GM12878 (cell line): ENCODE measurements around the gene SNRPD2. TPM values are rescaled to one million over a fixed set of nuclear protein-coding genes. Genes with fewer than 3 reads are reported as not detected.

Experiments used
- BHLHE40 ChIP-seq, 2 experiments: fragments of 450-650 bp in 1 of 2; IDR thresholded peaks; 2 replicates each; pipeline ENCODE4 v1.6.1; 2011 to 2017; ENCODE audit warnings: low read depth in 2 of 2, borderline replicate concordance in 1 of 2, improper control_type of control experiment in 1 of 2, low read length in 1 of 2, mild to moderate bottlenecking in 1 of 2
- BRCA1 ChIP-seq: IDR thresholded peaks from 2 replicates; pipeline ENCODE4 v1.6.1; 2011; ENCODE audit warnings: low read depth, low read length, improper control_type of control experiment
- CHD4 ChIP-seq: fragments of 200-600 bp; sonication (generic); IDR thresholded peaks from 2 replicates; pipeline ENCODE4 v1.6.1; 2016; ENCODE audit warnings: mild to moderate bottlenecking
- CREB1 ChIP-seq: IDR thresholded peaks from 2 replicates; pipeline ENCODE4 v1.6.1; 2012; ENCODE audit warnings: low read depth, mild to moderate bottlenecking, inconsistent platforms
- E2F8 ChIP-seq: fragments of 450-650 bp; IDR thresholded peaks from 2 replicates; pipeline ENCODE4 v1.6.1; 2018; ENCODE audit warnings: mild to moderate bottlenecking, low read depth, moderate library complexity; ENCODE audit not compliant: partially characterized antibody
- ELK1 ChIP-seq: IDR thresholded peaks from 2 replicates; pipeline ENCODE4 v1.6.1; 2012; ENCODE audit warnings: low read depth, low read length, improper control_type of control experiment
- KDM1A ChIP-seq: fragments of 200-600 bp; sonication (generic); IDR thresholded peaks from 2 replicates; pipeline ENCODE4 v1.6.1; 2016; ENCODE audit warnings: borderline replicate concordance
- MEF2A ChIP-seq: IDR thresholded peaks from 2 replicates; pipeline ENCODE4 v1.6.1; 2011; ENCODE audit warnings: low read depth, mild to moderate bottlenecking, low read length, moderate library complexity; ENCODE audit not compliant: insufficient read depth
- MYC ChIP-seq: IDR thresholded peaks from 2 replicates; pipeline ENCODE4 v1.6.1; 2011; ENCODE audit warnings: mild to moderate bottlenecking, low read length, moderate library complexity, inconsistent platforms; ENCODE audit not compliant: insufficient read depth, insufficient replicate concordance, insufficient read length, severe bottlenecking
- PAX8 ChIP-seq: fragments of 450-650 bp; IDR thresholded peaks from 2 replicates; pipeline ENCODE4 v1.6.1; 2017; ENCODE audit warnings: mild to moderate bottlenecking, moderate library complexity
- POLR2AphosphoS5 ChIP-seq: IDR thresholded peaks from 2 replicates; pipeline ENCODE4 v1.6.1; 2011; ENCODE audit warnings: mild to moderate bottlenecking, low read length, inconsistent platforms
- RBBP5 ChIP-seq: fragments of 200-600 bp; sonication (generic); conservative IDR thresholded peaks from 2 replicates; pipeline ENCODE4 v1.6.1; 2016
- SMAD5 ChIP-seq: IDR thresholded peaks from 2 replicates; pipeline ENCODE4 v1.6.1; 2016; ENCODE audit warnings: antibody characterized with exemption, low read depth
- SPI1 ChIP-seq: IDR thresholded peaks from 2 replicates; pipeline ENCODE4 v1.6.1; 2011; ENCODE audit warnings: low read depth, mild to moderate bottlenecking, low read length, moderate library complexity, borderline replicate concordance; ENCODE audit not compliant: insufficient read depth
- TAF1 ChIP-seq: IDR thresholded peaks from 2 replicates; pipeline ENCODE4 v1.6.1; 2011; ENCODE audit warnings: mild to moderate bottlenecking, low read depth, low read length, borderline replicate concordance
- polyA plus RNA-seq, 11 experiments: library from polyadenylated mRNA; depleted of rRNA in 4 of 11; unstranded in 6 of 11; stranded (reverse) in 5 of 11; fragments of >200 nt; fragmentation: Nextera tagmentation in 4 of 11; fragmentation: Illumina TruSeq in 1 of 11; extraction: Ambion mirVana in 4 of 11; extraction: Trizol in 1 of 11; gene quantifications; 1 replicate in 1 of 11; 2 replicates in 10 of 11; pipeline versions ENCODE4 v1.2.1 to v1.2.3, GENCODE V29; 2011 to 2016; ENCODE audit warnings: inconsistent platforms in 2 of 11, missing spikeins in 2 of 11, low read depth in 1 of 11
- total RNA-seq, 4 experiments: library from RNA; depleted of rRNA in 3 of 4; stranded (reverse); fragments of >200 nt in 3 of 4; fragmentation: Illumina TruSeq in 1 of 4; extraction: Trizol in 1 of 4; gene quantifications; 2 replicates each; pipeline versions ENCODE4 v1.2.1 to v1.2.3, GENCODE V29; 2013 to 2021
- TF ChIP-seq, protein P1 (sequence below): fragments of 450-650 bp; IDR thresholded peaks from 2 replicates; pipeline ENCODE4 v1.6.1; 2016; ENCODE audit warnings: mild to moderate bottlenecking, moderate library complexity, borderline replicate concordance
- TF ChIP-seq, protein P2 (sequence below): IDR thresholded peaks from 2 replicates; pipeline ENCODE4 v1.6.1; 2012; ENCODE audit warnings: low read depth, low read length, improper control_type of control experiment
- TF ChIP-seq, protein P3 (sequence below): fragments of 450-650 bp; IDR thresholded peaks from 2 replicates; pipeline ENCODE4 v1.6.1; 2016; ENCODE audit warnings: mild to moderate bottlenecking

The SNRPD2 gene
- total and polyA plus RNA-seq, 10 of the 15 experiments (the other 5 are each of a cell fraction or from before 2014, with no cell fraction given): 526 to 3,621 (median 951) TPM

- TF ChIP-seq E2F8: no peak
- TF ChIP-seq, protein P1, sequence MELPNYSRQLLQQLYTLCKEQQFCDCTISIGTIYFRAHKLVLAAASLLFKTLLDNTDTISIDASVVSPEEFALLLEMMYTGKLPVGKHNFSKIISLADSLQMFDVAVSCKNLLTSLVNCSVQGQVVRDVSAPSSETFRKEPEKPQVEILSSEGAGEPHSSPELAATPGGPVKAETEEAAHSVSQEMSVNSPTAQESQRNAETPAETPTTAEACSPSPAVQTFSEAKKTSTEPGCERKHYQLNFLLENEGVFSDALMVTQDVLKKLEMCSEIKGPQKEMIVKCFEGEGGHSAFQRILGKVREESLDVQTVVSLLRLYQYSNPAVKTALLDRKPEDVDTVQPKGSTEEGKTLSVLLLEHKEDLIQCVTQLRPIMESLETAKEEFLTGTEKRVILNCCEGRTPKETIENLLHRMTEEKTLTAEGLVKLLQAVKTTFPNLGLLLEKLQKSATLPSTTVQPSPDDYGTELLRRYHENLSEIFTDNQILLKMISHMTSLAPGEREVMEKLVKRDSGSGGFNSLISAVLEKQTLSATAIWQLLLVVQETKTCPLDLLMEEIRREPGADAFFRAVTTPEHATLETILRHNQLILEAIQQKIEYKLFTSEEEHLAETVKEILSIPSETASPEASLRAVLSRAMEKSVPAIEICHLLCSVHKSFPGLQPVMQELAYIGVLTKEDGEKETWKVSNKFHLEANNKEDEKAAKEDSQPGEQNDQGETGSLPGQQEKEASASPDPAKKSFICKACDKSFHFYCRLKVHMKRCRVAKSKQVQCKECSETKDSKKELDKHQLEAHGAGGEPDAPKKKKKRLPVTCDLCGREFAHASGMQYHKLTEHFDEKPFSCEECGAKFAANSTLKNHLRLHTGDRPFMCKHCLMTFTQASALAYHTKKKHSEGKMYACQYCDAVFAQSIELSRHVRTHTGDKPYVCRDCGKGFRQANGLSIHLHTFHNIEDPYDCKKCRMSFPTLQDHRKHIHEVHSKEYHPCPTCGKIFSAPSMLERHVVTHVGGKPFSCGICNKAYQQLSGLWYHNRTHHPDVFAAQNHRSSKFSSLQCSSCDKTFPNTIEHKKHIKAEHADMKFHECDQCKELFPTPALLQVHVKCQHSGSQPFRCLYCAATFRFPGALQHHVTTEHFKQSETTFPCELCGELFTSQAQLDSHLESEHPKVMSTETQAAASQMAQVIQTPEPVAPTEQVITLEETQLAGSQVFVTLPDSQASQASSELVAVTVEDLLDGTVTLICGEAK: no peak
- TF ChIP-seq BHLHE40 (IDR thresholded peaks at IDR 0.05; ENCODE audit: borderline replicate concordance in 1 of 2, low read depth in 2 of 2, low read length in 1 of 2): no peak
- TF ChIP-seq PAX8: no peak
- TF ChIP-seq, protein P2, sequence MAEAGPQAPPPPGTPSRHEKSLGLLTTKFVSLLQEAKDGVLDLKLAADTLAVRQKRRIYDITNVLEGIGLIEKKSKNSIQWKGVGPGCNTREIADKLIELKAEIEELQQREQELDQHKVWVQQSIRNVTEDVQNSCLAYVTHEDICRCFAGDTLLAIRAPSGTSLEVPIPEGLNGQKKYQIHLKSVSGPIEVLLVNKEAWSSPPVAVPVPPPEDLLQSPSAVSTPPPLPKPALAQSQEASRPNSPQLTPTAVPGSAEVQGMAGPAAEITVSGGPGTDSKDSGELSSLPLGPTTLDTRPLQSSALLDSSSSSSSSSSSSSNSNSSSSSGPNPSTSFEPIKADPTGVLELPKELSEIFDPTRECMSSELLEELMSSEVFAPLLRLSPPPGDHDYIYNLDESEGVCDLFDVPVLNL: no peak
- TF ChIP-seq SMAD5: no peak
- no peak for TF ChIP-seq MEF2A
- TF ChIP-seq ELK1: no peak
- TF ChIP-seq CHD4: peak; percentile 97; the same call in 1 of the 2 replicates
- no peak for TF ChIP-seq SPI1
- TF ChIP-seq, protein P3, sequence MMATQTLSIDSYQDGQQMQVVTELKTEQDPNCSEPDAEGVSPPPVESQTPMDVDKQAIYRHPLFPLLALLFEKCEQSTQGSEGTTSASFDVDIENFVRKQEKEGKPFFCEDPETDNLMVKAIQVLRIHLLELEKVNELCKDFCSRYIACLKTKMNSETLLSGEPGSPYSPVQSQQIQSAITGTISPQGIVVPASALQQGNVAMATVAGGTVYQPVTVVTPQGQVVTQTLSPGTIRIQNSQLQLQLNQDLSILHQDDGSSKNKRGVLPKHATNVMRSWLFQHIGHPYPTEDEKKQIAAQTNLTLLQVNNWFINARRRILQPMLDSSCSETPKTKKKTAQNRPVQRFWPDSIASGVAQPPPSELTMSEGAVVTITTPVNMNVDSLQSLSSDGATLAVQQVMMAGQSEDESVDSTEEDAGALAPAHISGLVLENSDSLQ: peak; percentile 13; the same call in 1 of the 2 replicates
- no peak for TF ChIP-seq TAF1
- no peak for TF ChIP-seq MYC
- TF ChIP-seq KDM1A: peak; percentile 93; the same call in 1 of the 2 replicates
- TF ChIP-seq BRCA1: no peak
- no peak for TF ChIP-seq POLR2AphosphoS5
- no peak for TF ChIP-seq RBBP5
- no peak for TF ChIP-seq CREB1
Measured at GRCh38 chr19:45705710-45706415, 14.1 kb upstream of the SNRPD2 start (continued).
